ENCODE data around the gene CCL5. TPM values are rescaled to one million over a fixed set of nuclear protein-coding genes. Genes with fewer than 3 reads are reported as not detected.

The CCL5 gene
- total RNA-seq, 1 experiment from 2014 or later, result 0.17 TPM

DNA sequence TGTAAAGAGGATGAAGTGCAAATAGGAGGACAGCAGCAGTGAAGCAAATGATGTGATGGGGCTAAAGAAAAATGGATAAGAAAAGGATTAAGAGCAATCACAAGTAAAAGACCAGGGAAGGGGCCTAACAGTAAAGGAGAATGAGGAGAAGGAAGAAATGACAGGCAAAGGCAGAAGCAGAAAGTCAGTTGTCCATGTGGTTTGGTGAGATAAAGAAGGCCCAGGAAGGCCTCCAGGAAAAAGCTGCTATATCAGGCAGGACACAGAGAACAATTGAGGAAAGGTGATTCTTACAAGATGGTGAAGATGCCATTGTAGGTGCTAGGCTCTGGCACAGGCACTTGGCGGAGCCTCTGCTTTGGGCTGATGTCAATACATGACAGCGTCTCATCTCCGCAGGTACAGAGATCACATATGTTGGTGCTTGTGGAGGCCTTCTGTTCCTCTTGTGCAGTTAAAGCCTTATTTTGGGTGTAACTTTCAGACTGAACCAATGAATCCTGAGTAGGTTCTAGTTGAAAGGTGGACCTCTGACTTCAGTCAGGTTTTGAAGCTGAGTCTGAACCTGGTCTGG, 32.3 kb upstream of the CCL5 start:
- no peaks in the 10 kb centered on the region for H3K4me1 Mint-ChIP-seq
- H3K27ac Mint-ChIP-seq, result no peak overlapping the region
- H3K9me3 Mint-ChIP-seq, result peaks cover 80% of the 10 kb centered on the region
- H3K27me3 Mint-ChIP-seq (ENCODE audit: low read depth), result peaks cover 24% of the 10 kb centered on the region
- POLR2A ChIA-PET, result no interaction called here
- TF ChIP-seq, protein P1, sequence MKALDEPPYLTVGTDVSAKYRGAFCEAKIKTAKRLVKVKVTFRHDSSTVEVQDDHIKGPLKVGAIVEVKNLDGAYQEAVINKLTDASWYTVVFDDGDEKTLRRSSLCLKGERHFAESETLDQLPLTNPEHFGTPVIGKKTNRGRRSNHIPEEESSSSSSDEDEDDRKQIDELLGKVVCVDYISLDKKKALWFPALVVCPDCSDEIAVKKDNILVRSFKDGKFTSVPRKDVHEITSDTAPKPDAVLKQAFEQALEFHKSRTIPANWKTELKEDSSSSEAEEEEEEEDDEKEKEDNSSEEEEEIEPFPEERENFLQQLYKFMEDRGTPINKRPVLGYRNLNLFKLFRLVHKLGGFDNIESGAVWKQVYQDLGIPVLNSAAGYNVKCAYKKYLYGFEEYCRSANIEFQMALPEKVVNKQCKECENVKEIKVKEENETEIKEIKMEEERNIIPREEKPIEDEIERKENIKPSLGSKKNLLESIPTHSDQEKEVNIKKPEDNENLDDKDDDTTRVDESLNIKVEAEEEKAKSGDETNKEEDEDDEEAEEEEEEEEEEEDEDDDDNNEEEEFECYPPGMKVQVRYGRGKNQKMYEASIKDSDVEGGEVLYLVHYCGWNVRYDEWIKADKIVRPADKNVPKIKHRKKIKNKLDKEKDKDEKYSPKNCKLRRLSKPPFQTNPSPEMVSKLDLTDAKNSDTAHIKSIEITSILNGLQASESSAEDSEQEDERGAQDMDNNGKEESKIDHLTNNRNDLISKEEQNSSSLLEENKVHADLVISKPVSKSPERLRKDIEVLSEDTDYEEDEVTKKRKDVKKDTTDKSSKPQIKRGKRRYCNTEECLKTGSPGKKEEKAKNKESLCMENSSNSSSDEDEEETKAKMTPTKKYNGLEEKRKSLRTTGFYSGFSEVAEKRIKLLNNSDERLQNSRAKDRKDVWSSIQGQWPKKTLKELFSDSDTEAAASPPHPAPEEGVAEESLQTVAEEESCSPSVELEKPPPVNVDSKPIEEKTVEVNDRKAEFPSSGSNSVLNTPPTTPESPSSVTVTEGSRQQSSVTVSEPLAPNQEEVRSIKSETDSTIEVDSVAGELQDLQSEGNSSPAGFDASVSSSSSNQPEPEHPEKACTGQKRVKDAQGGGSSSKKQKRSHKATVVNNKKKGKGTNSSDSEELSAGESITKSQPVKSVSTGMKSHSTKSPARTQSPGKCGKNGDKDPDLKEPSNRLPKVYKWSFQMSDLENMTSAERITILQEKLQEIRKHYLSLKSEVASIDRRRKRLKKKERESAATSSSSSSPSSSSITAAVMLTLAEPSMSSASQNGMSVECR (CRISPR knock-in tag; IDR thresholded peaks at IDR 0.05; ENCODE audit: borderline replicate concordance), result no peak
- TF ChIP-seq IRF2 (CRISPR knock-in tag; IDR thresholded peaks at IDR 0.05; ENCODE audit: borderline replicate concordance, low read depth), result no peak
- TF ChIP-seq, protein P2, sequence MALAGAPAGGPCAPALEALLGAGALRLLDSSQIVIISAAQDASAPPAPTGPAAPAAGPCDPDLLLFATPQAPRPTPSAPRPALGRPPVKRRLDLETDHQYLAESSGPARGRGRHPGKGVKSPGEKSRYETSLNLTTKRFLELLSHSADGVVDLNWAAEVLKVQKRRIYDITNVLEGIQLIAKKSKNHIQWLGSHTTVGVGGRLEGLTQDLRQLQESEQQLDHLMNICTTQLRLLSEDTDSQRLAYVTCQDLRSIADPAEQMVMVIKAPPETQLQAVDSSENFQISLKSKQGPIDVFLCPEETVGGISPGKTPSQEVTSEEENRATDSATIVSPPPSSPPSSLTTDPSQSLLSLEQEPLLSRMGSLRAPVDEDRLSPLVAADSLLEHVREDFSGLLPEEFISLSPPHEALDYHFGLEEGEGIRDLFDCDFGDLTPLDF (CRISPR knock-in tag; IDR thresholded peaks at IDR 0.05), result no peak
- TF ChIP-seq NFYB (CRISPR knock-in tag; conservative IDR thresholded peaks at IDR 0.05; ENCODE audit: low read depth), result no peak
- TF ChIP-seq, protein P3, sequence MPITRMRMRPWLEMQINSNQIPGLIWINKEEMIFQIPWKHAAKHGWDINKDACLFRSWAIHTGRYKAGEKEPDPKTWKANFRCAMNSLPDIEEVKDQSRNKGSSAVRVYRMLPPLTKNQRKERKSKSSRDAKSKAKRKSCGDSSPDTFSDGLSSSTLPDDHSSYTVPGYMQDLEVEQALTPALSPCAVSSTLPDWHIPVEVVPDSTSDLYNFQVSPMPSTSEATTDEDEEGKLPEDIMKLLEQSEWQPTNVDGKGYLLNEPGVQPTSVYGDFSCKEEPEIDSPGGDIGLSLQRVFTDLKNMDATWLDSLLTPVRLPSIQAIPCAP (CRISPR knock-in tag; IDR thresholded peaks at IDR 0.05), result no peak
- no peak for TF ChIP-seq OVOL2 (CRISPR knock-in tag; IDR thresholded peaks at IDR 0.05; ENCODE audit: borderline replicate concordance)
- no peak for TF ChIP-seq SP1 (CRISPR knock-in tag; conservative IDR thresholded peaks at IDR 0.05)
- no peak for TF ChIP-seq SMAD4 (CRISPR knock-in tag; IDR thresholded peaks at IDR 0.05)
- peaks cover 14% of the 10 kb centered on the region for H3K36me3 Mint-ChIP-seq
- H3K4me3 Mint-ChIP-seq, result no peak overlapping the region
- no peak for ATAC-seq
- DNase-seq (ENCODE audit: low spot score), result no peak
- CTCF ChIA-PET, result no interaction called here

DNA sequence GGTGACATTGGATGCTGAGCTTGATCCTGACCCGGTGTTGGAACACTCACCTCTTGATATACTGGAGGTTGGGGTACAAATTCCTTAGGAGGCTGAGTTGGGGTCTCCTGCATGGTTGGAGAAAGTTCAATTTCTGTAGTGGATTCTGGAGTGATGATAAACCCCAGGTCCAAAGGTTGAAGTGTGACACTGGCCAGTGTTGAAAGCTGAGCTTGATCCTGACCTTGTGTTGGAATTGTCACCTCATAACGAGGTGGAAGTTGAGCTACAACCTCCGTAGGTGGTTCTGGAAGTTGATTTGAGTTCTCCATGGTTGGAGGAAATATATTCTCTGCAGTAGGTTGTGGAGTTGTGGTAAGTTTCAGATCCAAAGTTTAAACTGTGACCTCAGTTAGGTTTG, 29.2 kb upstream of the CCL5 start:
- Mint-ChIP-seq H3K27ac (no peak overlapping the region), H3K4me3 (no peak overlapping the region), H3K27me3 (ENCODE audit: low read depth) (peaks cover 20% of the 10 kb centered on the region), H3K4me1 (no peaks in the 10 kb centered on the region), H3K9me3 (peaks cover 69% of the 10 kb centered on the region), H3K36me3 (no peaks in the 10 kb centered on the region)
- ChIA-PET POLR2A (no interaction called here), CTCF (interaction anchor here (0.6 kb wide), 1 partner anchor 38 kb away, joined by 7 read pairs; no protein-coding TSS in a partner anchor)
- DNase-seq (ENCODE audit: low spot score), result no peak
- TF ChIP-seq ZNF232 (CRISPR knock-in tag; IDR thresholded peaks at IDR 0.05) (no peak), TP53 (CRISPR knock-in tag; IDR thresholded peaks at IDR 0.05) (no peak), ZNF423 (CRISPR knock-in tag; IDR thresholded peaks at IDR 0.05) (no peak)
- TF ChIP-seq, protein P4, sequence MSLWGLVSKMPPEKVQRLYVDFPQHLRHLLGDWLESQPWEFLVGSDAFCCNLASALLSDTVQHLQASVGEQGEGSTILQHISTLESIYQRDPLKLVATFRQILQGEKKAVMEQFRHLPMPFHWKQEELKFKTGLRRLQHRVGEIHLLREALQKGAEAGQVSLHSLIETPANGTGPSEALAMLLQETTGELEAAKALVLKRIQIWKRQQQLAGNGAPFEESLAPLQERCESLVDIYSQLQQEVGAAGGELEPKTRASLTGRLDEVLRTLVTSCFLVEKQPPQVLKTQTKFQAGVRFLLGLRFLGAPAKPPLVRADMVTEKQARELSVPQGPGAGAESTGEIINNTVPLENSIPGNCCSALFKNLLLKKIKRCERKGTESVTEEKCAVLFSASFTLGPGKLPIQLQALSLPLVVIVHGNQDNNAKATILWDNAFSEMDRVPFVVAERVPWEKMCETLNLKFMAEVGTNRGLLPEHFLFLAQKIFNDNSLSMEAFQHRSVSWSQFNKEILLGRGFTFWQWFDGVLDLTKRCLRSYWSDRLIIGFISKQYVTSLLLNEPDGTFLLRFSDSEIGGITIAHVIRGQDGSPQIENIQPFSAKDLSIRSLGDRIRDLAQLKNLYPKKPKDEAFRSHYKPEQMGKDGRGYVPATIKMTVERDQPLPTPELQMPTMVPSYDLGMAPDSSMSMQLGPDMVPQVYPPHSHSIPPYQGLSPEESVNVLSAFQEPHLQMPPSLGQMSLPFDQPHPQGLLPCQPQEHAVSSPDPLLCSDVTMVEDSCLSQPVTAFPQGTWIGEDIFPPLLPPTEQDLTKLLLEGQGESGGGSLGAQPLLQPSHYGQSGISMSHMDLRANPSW (CRISPR knock-in tag; conservative IDR thresholded peaks at IDR 0.05; ENCODE audit: low read depth), result no peak
- TF ChIP-seq, protein P5, sequence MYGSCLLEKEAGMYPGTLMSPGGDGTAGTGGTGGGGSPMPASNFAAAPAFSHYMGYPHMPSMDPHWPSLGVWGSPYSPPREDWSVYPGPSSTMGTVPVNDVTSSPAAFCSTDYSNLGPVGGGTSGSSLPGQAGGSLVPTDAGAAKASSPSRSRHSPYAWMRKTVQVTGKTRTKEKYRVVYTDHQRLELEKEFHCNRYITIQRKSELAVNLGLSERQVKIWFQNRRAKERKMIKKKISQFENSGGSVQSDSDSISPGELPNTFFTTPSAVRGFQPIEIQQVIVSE (CRISPR knock-in tag; IDR thresholded peaks at IDR 0.05; ENCODE audit: borderline replicate concordance), result no peak
- no peak for ATAC-seq
